Smooth muscle cell (in vitro differentiated cells): ENCODE data around the gene YTHDC2. TPM values are rescaled to one million over a fixed set of nuclear protein-coding genes. Genes with fewer than 3 reads are reported as not detected.

ENCODE experiments used
- DNase-seq: peaks from one replicate; lab custom pipeline; 2025; ENCODE audit not compliant: unreplicated experiment; lab: John Stamatoyannopoulos, UW
- H2AFZ ChIP-seq: fragments of 200-600 bp; sonication (generic); 2 replicates; pipeline ENCODE4 v1.6.0; 2016; ENCODE audit warnings: antibody characterized with exemption, low read depth, mild to moderate bottlenecking
- H3F3A ChIP-seq: fragments of 200-600 bp; sonication (generic); 2 replicates; pipeline ENCODE4 v1.6.0; 2017; ENCODE audit warnings: antibody characterized with exemption, low read depth
- H3K27ac ChIP-seq: fragments of 200-600 bp; sonication (generic); 2 replicates; pipeline ENCODE4 v1.5.1; 2016; ENCODE audit warnings: low read depth, mild to moderate bottlenecking
- H3K27me3 ChIP-seq: fragments of 200-600 bp; sonication (generic); 2 replicates; pipeline ENCODE4 v1.6.1; 2016; ENCODE audit warnings: low read depth, mild to moderate bottlenecking
- H3K36me3 ChIP-seq: fragments of 200-600 bp; sonication (generic); 2 replicates; pipeline ENCODE4 v1.5.1; 2016; ENCODE audit warnings: low read depth
- H3K4me1 ChIP-seq: fragments of 200-600 bp; sonication (generic); 2 replicates; pipeline ENCODE4 v1.5.1; 2016; ENCODE audit warnings: low read depth
- H3K4me2 ChIP-seq: fragments of 200-600 bp; sonication (generic); 2 replicates; pipeline ENCODE4 v1.6.0; 2016; ENCODE audit warnings: mild to moderate bottlenecking
- H3K4me3 ChIP-seq: fragments of 200-600 bp; sonication (generic); 2 replicates; pipeline ENCODE4 v1.5.1; 2016; ENCODE audit warnings: mild to moderate bottlenecking
- H3K79me2 ChIP-seq: fragments of 200-600 bp; sonication (generic); 2 replicates; pipeline ENCODE4 v1.6.0; 2016; ENCODE audit warnings: low read depth, mild to moderate bottlenecking
- H3K9ac ChIP-seq: fragments of 200-600 bp; sonication (generic); 2 replicates; pipeline ENCODE4 v1.6.0; 2016; ENCODE audit warnings: low read depth
- H3K9me3 ChIP-seq: fragments of 200-600 bp; sonication (generic); replicated peaks from 2 replicates; pipeline ENCODE4 v1.5.1; 2016; ENCODE audit warnings: low read depth
- H4K20me1 ChIP-seq: fragments of 200-600 bp; sonication (generic); 2 replicates; pipeline ENCODE4 v1.6.0; 2016; ENCODE audit warnings: low read depth
- WGBS: methylation state at CpG from one replicate; pipeline ENCODE4 v1.1.7; 2016; ENCODE audit warnings: low lambda C conversion rate; 5-methylcytosine and 5-hydroxymethylcytosine counted together
- polyA plus RNA-seq: library from polyadenylated mRNA; unstranded; fragments of >200 nt; fragmentation: Nextera tagmentation; extraction: Ambion mirVana; gene quantifications from 2 replicates; pipeline ENCODE4 v1.2.1, GENCODE V29; 2016
- total RNA-seq: library from RNA; depleted of rRNA; stranded (reverse); fragments of >200 nt; gene quantifications from 2 replicates; pipeline ENCODE4 v1.2.3, GENCODE V29; 2014
- TF ChIP-seq, protein P1 (sequence below): fragments of 200-600 bp; sonication (generic); IDR thresholded peaks from 2 replicates; pipeline ENCODE4 v1.5.1; 2017; ENCODE audit warnings: borderline replicate concordance, mild to moderate bottlenecking, antibody characterized with exemption; ENCODE audit not compliant: insufficient read depth, poor library complexity, severe bottlenecking

The YTHDC2 gene
- total RNA-seq: 12.7 and 16.6 TPM in 2 replicates
- 5.4 and 8.8 TPM in 2 replicates for polyA plus RNA-seq

DNA sequence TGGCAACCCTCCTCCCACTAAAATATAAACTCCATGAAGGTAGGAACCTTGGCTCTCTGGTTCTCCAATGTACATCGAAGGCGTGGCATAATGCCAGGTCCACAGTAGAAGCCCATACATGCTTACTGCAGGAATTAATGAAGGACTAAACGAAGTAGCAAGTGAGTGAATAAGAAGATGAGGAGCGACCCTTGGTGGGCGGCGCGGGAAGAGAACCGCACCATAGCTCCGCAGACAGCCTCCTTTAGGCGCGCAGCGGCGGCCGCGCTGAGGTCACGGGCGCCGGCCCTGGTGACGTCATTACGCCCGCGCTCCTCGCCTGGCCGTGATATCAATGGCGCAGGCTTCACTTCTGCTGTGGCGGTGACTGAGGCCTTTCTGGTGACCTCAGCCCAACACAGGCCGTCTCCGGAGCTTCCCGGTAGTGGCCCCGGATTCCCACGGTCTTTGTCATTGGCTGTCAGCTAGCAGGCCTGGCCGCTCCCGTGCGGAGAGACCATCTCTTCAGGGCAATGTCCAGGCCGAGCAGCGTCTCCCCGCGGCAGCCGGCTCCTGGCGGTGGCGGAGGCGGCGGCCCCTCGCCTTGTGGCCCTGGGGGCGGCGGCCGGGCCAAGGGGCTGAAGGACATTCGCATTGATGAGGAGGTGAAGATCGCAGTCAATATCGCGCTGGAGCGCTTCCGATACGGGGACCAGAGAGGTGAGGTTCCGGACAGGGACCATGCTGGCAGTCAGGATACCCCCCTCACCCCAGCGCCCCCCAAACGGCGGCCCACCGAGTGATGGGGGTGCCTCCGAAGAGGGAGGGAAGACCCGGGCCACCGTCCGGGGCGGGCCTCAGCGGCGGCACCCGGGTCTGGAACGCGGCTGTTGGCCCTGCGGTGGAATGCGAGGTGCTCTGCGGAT lies at the start of gene YTHDC2:
YTHDC2 (plus strand) TSS at position 311 of the 905 bp plus-strand sequence; CDS start at position 513, 202 bp downstream.
- Histone ChIP-seq H2AFZ (peak within 1 kb of the TSS; percentile 90), H3K27me3 (no peaks in the 10 kb centered on the region), H3K9me3 (no peaks in the 10 kb centered on the region), H4K20me1 (no peaks in the 10 kb centered on the region), H3K27ac (peak within 1 kb of the TSS; percentile 79), H3K79me2 (peaks cover 33% of the 10 kb centered on the region), H3K4me3 (peak within 1 kb of the TSS; percentile 69), H3K36me3 (no peaks in the 10 kb centered on the region), H3K9ac (peak within 1 kb of the TSS; percentile 95), H3F3A (no peaks in the 10 kb centered on the region), H3K4me1 (peaks cover 10% of the 10 kb centered on the region), H3K4me2 (peak within 1 kb of the TSS; percentile 86)
- DNase-seq: peak; percentile 62
- TF ChIP-seq, protein P1, sequence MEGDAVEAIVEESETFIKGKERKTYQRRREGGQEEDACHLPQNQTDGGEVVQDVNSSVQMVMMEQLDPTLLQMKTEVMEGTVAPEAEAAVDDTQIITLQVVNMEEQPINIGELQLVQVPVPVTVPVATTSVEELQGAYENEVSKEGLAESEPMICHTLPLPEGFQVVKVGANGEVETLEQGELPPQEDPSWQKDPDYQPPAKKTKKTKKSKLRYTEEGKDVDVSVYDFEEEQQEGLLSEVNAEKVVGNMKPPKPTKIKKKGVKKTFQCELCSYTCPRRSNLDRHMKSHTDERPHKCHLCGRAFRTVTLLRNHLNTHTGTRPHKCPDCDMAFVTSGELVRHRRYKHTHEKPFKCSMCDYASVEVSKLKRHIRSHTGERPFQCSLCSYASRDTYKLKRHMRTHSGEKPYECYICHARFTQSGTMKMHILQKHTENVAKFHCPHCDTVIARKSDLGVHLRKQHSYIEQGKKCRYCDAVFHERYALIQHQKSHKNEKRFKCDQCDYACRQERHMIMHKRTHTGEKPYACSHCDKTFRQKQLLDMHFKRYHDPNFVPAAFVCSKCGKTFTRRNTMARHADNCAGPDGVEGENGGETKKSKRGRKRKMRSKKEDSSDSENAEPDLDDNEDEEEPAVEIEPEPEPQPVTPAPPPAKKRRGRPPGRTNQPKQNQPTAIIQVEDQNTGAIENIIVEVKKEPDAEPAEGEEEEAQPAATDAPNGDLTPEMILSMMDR: no peak
- 2% methylated on average over 66 of the region's 72 CpGs for WGBS

DNA sequence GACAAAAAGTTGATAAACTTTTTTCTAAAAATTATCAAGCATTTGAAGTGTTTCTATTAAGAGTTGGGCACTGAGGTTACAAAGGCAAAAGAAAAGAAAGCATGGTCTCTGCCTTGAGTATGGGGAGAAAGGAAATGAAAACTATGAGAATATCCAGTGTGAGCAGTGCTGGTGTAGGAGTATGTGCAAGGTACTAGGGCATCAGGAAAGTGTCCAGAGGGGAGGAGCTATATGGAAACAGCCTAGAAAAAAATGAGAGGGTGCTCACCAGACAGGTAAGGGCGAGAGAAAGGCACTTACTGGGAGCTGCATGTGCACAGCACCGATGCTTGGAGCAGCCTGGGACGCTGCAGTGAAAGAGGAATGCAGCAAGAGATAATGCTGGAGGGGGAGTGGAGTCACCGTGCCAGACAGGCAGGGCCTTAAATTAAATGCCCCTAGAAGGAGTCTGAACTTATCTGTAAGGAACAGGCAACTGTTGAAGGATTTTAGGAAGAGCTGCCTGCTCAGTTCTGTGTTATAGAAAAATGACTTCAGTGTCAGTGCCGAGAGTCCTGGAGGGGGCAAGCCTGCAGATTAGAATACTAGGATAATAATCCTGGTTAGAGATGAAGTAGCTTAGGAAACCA lies 39.3 kb upstream of the YTHDC2 start:
- no peaks in the 10 kb centered on the region for H3K4me1 ChIP-seq
- H3K9ac ChIP-seq: no peak overlapping the region
- no peaks in the 10 kb centered on the region for H3K36me3 ChIP-seq
- no peaks in the 10 kb centered on the region for H3K9me3 ChIP-seq
- no peak overlapping the region for H3K4me3 ChIP-seq
- no peak overlapping the region for H3K27ac ChIP-seq
- no peaks in the 10 kb centered on the region for H3F3A ChIP-seq
- H3K4me2 ChIP-seq: peak overlapping the region; percentile 48
- H3K27me3 ChIP-seq: no peaks in the 10 kb centered on the region
- WGBS: 24% methylated on average over 5 of the region's 5 CpGs
- H3K79me2 ChIP-seq: no peaks in the 10 kb centered on the region
- DNase-seq: no peak
- H2AFZ ChIP-seq: no peak overlapping the region
- TF ChIP-seq, protein P1: no peak
- peaks cover 5% of the 10 kb centered on the region for H4K20me1 ChIP-seq

DNA sequence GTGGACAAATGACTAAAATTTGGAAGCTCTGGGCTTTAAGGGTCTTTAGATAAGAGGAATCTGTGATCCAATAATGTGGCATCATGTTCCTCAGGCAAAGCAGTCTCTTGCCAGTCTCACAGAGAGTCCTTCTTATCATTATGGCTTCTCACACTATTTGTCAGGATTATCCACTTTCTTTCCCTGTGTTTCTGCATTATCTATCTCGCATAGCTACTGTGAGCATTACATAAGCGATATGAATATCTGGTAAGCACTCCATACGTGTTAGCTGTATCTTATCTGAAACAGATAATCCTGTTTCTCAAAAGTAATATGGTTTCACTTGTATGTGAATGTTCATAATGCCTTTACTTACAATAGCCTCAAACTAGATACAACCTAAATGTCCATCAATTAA lies 34.8 kb upstream of the YTHDC2 start:
- Histone ChIP-seq H3F3A (no peaks in the 10 kb centered on the region), H3K9ac (no peak overlapping the region), H3K4me1 (no peaks in the 10 kb centered on the region), H3K36me3 (no peaks in the 10 kb centered on the region), H3K79me2 (no peaks in the 10 kb centered on the region), H2AFZ (no peak overlapping the region), H4K20me1 (peaks cover 5% of the 10 kb centered on the region), H3K9me3 (no peaks in the 10 kb centered on the region), H3K4me3 (no peak overlapping the region), H3K27ac (no peak overlapping the region), H3K4me2 (no peak overlapping the region), H3K27me3 (no peaks in the 10 kb centered on the region)
- WGBS: 14% methylated on average over 3 of the region's 3 CpGs
- TF ChIP-seq, protein P1: no peak
- DNase-seq: no peak
